ENCODE data around the gene GZMB.
"Not testable (repeated sequence)": the region's sequence is repeated elsewhere in the genome, so short reads cannot be mapped to it uniquely, and the experiment has no call there.

The GZMB gene

GRCh38 chr14:24664366-24664765 is 30.4 kb upstream of the GZMB start:
- no peak for DNase-seq (ENCODE audit: low spot score)
- Histone ChIP-seq H3K4ac (ENCODE audit: low read length) (no peak overlapping the region), H4K91ac (ENCODE audit: low read depth, low read length, poor library complexity) (no peak overlapping the region), H3K4me3 (ENCODE audit: low read length in 2 of 2) (no peak overlapping the region), H3K4me1 (ENCODE audit: control insufficient read depth in 2 of 2, insufficient read depth in 1 of 2, low read depth in 1 of 2, low read length in 2 of 2) (no peaks in the 10 kb centered on the region), H3K36me3 (replicated peaks in 1 of 2; ENCODE audit: control insufficient read depth in 2 of 2, insufficient read depth in 2 of 2, low read length in 2 of 2) (no peaks in the 10 kb centered on the region), H2BK120ac (ENCODE audit: low read depth, low read length) (no peak overlapping the region), H2BK5ac (ENCODE audit: low read length) (no peak overlapping the region), H4K8ac (ENCODE audit: low read depth, low read length) (no peak overlapping the region), H3K14ac (ENCODE audit: low read length) (no peak overlapping the region), H3K4me2 (ENCODE audit: insufficient read depth, low read length, poor library complexity, severe bottlenecking) (no peak overlapping the region), H3K79me1 (ENCODE audit: low read depth, low read length) (no peaks in the 10 kb centered on the region), H3K18ac (ENCODE audit: low read length) (no peak overlapping the region), H3K27ac (replicated peaks; ENCODE audit: low read length) (no peak overlapping the region), H3K9me3 (replicated peaks in 1 of 2; ENCODE audit: control insufficient read depth in 2 of 2, insufficient read depth in 1 of 2, low read depth in 1 of 2, low read length in 2 of 2) (no peaks in the 10 kb centered on the region), H3K27me3 (ENCODE audit: control insufficient read depth in 3 of 3, insufficient read depth in 3 of 3, low read depth in 1 of 3, low read length in 3 of 3) (peaks cover 0 to 11% (median 0%) of the 10 kb centered on the region in 3 experiments), H3K9ac (ENCODE audit: low read depth, low read length, poor library complexity) (no peak overlapping the region), H2BK15ac (ENCODE audit: low read length) (no peak overlapping the region), H2AK5ac (ENCODE audit: low read depth, low read length) (no peak overlapping the region), H2BK12ac (ENCODE audit: low read length) (no peak overlapping the region), H3K23ac (ENCODE audit: low read depth, low read length, poor library complexity) (no peak overlapping the region), H2AFZ (ENCODE audit: low read length) (no peak overlapping the region)
- no CpG with 5 or more reads among the region's 4 CpGs for WGBS, 2 donors (ENCODE audit: extremely low coverage in 2 of 2, insufficient read length in 2 of 2, insufficient replicate concordance in 1 of 2)

- no peak overlapping the region for H2BK120ac ChIP-seq (ENCODE audit: low read depth, low read length)
- H4K8ac ChIP-seq (ENCODE audit: low read depth, low read length): no peak overlapping the region
- WGBS, 2 donors (ENCODE audit: extremely low coverage in 2 of 2, insufficient read length in 2 of 2, insufficient replicate concordance in 1 of 2): no CpG with 5 or more reads among the region's 5 CpGs
Observed at GRCh38 chr14:24662753-24663152, 28.8 kb upstream of the GZMB start.

DNA sequence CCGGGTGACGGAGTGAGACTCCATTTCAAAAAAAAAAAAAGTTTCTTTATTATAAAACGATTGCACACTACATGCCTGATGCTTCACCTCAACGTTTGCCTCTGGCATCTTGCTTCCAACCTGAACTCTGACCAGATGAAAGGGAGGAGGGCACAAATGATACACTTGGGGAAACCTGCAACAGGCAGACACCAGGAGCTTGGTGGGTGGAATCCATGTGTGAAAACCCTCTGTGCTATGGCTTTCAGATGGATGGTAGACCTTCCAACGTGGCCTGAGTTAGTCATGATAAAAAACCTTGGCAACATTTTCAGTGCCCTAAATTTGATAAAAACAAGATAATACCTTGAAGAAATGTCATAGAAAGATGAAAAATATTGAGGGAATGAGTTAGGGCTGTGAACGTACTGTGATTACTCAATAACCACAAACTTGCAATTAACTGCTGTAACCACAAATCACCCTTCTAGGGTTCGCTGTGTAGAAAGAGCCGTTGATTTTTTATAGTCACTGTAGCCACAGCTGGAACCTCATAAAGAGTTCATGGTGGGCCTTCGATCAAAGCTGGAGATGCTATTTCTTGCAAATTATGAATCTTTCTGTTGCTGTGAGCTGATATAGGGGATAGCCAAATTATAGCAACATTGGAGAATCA is 26.1 kb upstream of the GZMB start:
- Histone ChIP-seq H2AFZ (ENCODE audit: low read length) (no peak overlapping the region), H2BK5ac (ENCODE audit: low read length) (no peak overlapping the region), H4K91ac (ENCODE audit: low read depth, low read length, poor library complexity) (no peak overlapping the region), H4K8ac (ENCODE audit: low read depth, low read length) (no peak overlapping the region), H3K4me2 (ENCODE audit: insufficient read depth, low read length, poor library complexity, severe bottlenecking) (no peak overlapping the region), H3K18ac (ENCODE audit: low read length) (no peak overlapping the region), H3K27me3 (ENCODE audit: control insufficient read depth in 3 of 3, insufficient read depth in 3 of 3, low read depth in 1 of 3, low read length in 3 of 3) (peaks cover 0 to 16% (median 0%) of the 10 kb centered on the region in 3 experiments), H3K23ac (ENCODE audit: low read depth, low read length, poor library complexity) (no peak overlapping the region), H2BK15ac (ENCODE audit: low read length) (no peak overlapping the region), H3K36me3 (replicated peaks in 1 of 2; ENCODE audit: control insufficient read depth in 2 of 2, insufficient read depth in 2 of 2, low read length in 2 of 2) (no peaks in the 10 kb centered on the region), H2BK120ac (ENCODE audit: low read depth, low read length) (no peak overlapping the region), H3K9me3 (replicated peaks in 1 of 2; ENCODE audit: control insufficient read depth in 2 of 2, insufficient read depth in 1 of 2, low read depth in 1 of 2, low read length in 2 of 2) (peaks cover 0 to 2% of the 10 kb centered on the region in 2 donors), H3K4me1 (ENCODE audit: control insufficient read depth in 2 of 2, insufficient read depth in 1 of 2, low read depth in 1 of 2, low read length in 2 of 2) (no peaks in the 10 kb centered on the region), H2AK5ac (ENCODE audit: low read depth, low read length) (no peak overlapping the region), H2BK12ac (ENCODE audit: low read length) (no peak overlapping the region), H3K79me1 (ENCODE audit: low read depth, low read length) (no peaks in the 10 kb centered on the region), H3K14ac (ENCODE audit: low read length) (no peak overlapping the region), H3K4me3 (ENCODE audit: low read length in 2 of 2) (no peak overlapping the region), H3K27ac (replicated peaks; ENCODE audit: low read length) (no peak overlapping the region), H3K9ac (ENCODE audit: low read depth, low read length, poor library complexity) (no peak overlapping the region), H3K4ac (ENCODE audit: low read length) (no peak overlapping the region)
- no peak for DNase-seq (ENCODE audit: low spot score)
- no CpG with 5 or more reads among the region's 9 CpGs for WGBS, 2 donors (ENCODE audit: extremely low coverage in 2 of 2, insufficient read length in 2 of 2, insufficient replicate concordance in 1 of 2)

More at GRCh38 chr14:24662753-24663152, 28.8 kb upstream of the GZMB start:
- H3K4ac ChIP-seq (ENCODE audit: low read length): no peak overlapping the region
- H3K9ac ChIP-seq (ENCODE audit: low read depth, low read length, poor library complexity): no peak overlapping the region
- H3K4me2 ChIP-seq (ENCODE audit: insufficient read depth, low read length, poor library complexity, severe bottlenecking): no peak overlapping the region
- H3K18ac ChIP-seq (ENCODE audit: low read length): no peak overlapping the region
- peaks cover 0 to 11% (median 0%) of the 10 kb centered on the region in 3 experiments for H3K27me3 ChIP-seq (ENCODE audit: control insufficient read depth in 3 of 3, insufficient read depth in 3 of 3, low read depth in 1 of 3, low read length in 3 of 3)
- H3K36me3 ChIP-seq (replicated peaks in 1 of 2; ENCODE audit: control insufficient read depth in 2 of 2, insufficient read depth in 2 of 2, low read length in 2 of 2): no peaks in the 10 kb centered on the region
- no peak overlapping the region for H2AK5ac ChIP-seq (ENCODE audit: low read depth, low read length)
- no peaks in the 10 kb centered on the region for H3K79me1 ChIP-seq (ENCODE audit: low read depth, low read length)
- H3K23ac ChIP-seq (ENCODE audit: low read depth, low read length, poor library complexity): no peak overlapping the region
- no peaks in the 10 kb centered on the region for H3K4me1 ChIP-seq (ENCODE audit: control insufficient read depth in 2 of 2, insufficient read depth in 1 of 2, low read depth in 1 of 2, low read length in 2 of 2)
- H3K4me3 ChIP-seq (ENCODE audit: low read length in 2 of 2): no peak overlapping the region
- no peak overlapping the region for H2BK12ac ChIP-seq (ENCODE audit: low read length)
- H2BK5ac ChIP-seq (ENCODE audit: low read length): no peak overlapping the region
- H3K9me3 ChIP-seq (replicated peaks in 1 of 2; ENCODE audit: control insufficient read depth in 2 of 2, insufficient read depth in 1 of 2, low read depth in 1 of 2, low read length in 2 of 2): no peaks in the 10 kb centered on the region
- H3K27ac ChIP-seq (replicated peaks; ENCODE audit: low read length): no peak overlapping the region
- no peak overlapping the region for H4K91ac ChIP-seq (ENCODE audit: low read depth, low read length, poor library complexity)
- H3K14ac ChIP-seq (ENCODE audit: low read length): no peak overlapping the region
- DNase-seq (ENCODE audit: low spot score): no peak
- H2BK15ac ChIP-seq (ENCODE audit: low read length): no peak overlapping the region
- no peak overlapping the region for H2AFZ ChIP-seq (ENCODE audit: low read length)

- not testable (repeated sequence) for H3K14ac ChIP-seq (ENCODE audit: low read length); H2AFZ ChIP-seq (ENCODE audit: low read length); H3K27me3 ChIP-seq (ENCODE audit: control insufficient read depth in 3 of 3, insufficient read depth in 3 of 3, low read depth in 1 of 3, low read length in 3 of 3); H3K23ac ChIP-seq (ENCODE audit: low read depth, low read length, poor library complexity); H4K8ac ChIP-seq (ENCODE audit: low read depth, low read length); H3K18ac ChIP-seq (ENCODE audit: low read length); H4K91ac ChIP-seq (ENCODE audit: low read depth, low read length, poor library complexity); H3K4ac ChIP-seq (ENCODE audit: low read length); H3K4me3 ChIP-seq (ENCODE audit: low read length in 2 of 2); H2BK120ac ChIP-seq (ENCODE audit: low read depth, low read length); H3K27ac ChIP-seq (replicated peaks; ENCODE audit: low read length); H3K4me1 ChIP-seq (ENCODE audit: control insufficient read depth in 2 of 2, insufficient read depth in 1 of 2, low read depth in 1 of 2, low read length in 2 of 2); H2BK12ac ChIP-seq (ENCODE audit: low read length); DNase-seq (ENCODE audit: low spot score); H3K9ac ChIP-seq (ENCODE audit: low read depth, low read length, poor library complexity); H3K9me3 ChIP-seq (replicated peaks in 1 of 2; ENCODE audit: control insufficient read depth in 2 of 2, insufficient read depth in 1 of 2, low read depth in 1 of 2, low read length in 2 of 2); H2AK5ac ChIP-seq (ENCODE audit: low read depth, low read length); H3K36me3 ChIP-seq (replicated peaks in 1 of 2; ENCODE audit: control insufficient read depth in 2 of 2, insufficient read depth in 2 of 2, low read length in 2 of 2); H3K79me1 ChIP-seq (ENCODE audit: low read depth, low read length); H2BK15ac ChIP-seq (ENCODE audit: low read length); H2BK5ac ChIP-seq (ENCODE audit: low read length); H3K4me2 ChIP-seq (ENCODE audit: insufficient read depth, low read length, poor library complexity, severe bottlenecking)
- WGBS, 2 donors (ENCODE audit: extremely low coverage in 2 of 2, insufficient read length in 2 of 2, insufficient replicate concordance in 1 of 2): no CpG with 5 or more reads among the region's 1 CpG
Observed at GRCh38 chr14:24648361-24648760, 14.4 kb upstream of the GZMB start.
